ENCODE measurements around the gene SORBS1. TPM values are rescaled to one million over a fixed set of nuclear protein-coding genes. Genes with fewer than 3 reads are reported as not detected.
A peak's percentile ranks its signal among the peaks of the same experiment; 100 is the strongest.

Gene SORBS1
- total and polyA plus RNA-seq, 12 donors, result 140 to 1,253 (median 1,042) TPM

- Histone ChIP-seq H3K27me3 (no peaks in the 10 kb centered on the region), H3K27ac (peak overlapping the region in 8 of 10 donors; percentile 3 to 92 (median 89)), H3K9me3 (no peaks in the 10 kb centered on the region), H3K4me1 (peaks cover 21 to 100% (median 92%) of the 10 kb centered on the region in 9 donors), H3K36me3 (peaks cover 0 to 4% (median 0%) of the 10 kb centered on the region in 9 donors), H3K4me3 (no peak overlapping the region)
- DNase-seq, result no peak
- intact Hi-C loops (cut with DNase I), result no loop called here
- no peak for TF ChIP-seq CTCF (IDR thresholded peaks at IDR 0.05)
- no peak for ATAC-seq
- 86 to 97% methylated on average over 4 of the region's 4 CpGs for WGBS, 2 donors
Measured at GRCh38 chr10:95537542-95537927, 23.6 kb downstream of the SORBS1 start.

- Histone ChIP-seq H3K36me3 (peaks cover 0 to 4% (median 0%) of the 10 kb centered on the region in 9 donors), H3K27ac (peak overlapping the region in 8 of 10 donors; percentile 49 to 92 (median 89)), H3K4me3 (no peak overlapping the region), H3K27me3 (no peaks in the 10 kb centered on the region), H3K4me1 (peaks cover 20 to 100% (median 93%) of the 10 kb centered on the region in 9 donors), H3K9me3 (no peaks in the 10 kb centered on the region)
- DNase-seq (no peak), ATAC-seq (no peak)
- 86 to 89% methylated on average over 8 of the region's 8 CpGs for WGBS, 2 donors
- TF ChIP-seq CTCF (IDR thresholded peaks at IDR 0.05), result no peak
- intact Hi-C loops (cut with DNase I), result no loop called here
Measured at GRCh38 chr10:95536894-95537541, 24.2 kb downstream of the SORBS1 start.

GRCh38 chr10:95536017-95536416 lies 25.2 kb downstream of the SORBS1 start:
- peak in 6 of 8 donors; percentile 14 to 46 (median 33) for ATAC-seq

DNA sequence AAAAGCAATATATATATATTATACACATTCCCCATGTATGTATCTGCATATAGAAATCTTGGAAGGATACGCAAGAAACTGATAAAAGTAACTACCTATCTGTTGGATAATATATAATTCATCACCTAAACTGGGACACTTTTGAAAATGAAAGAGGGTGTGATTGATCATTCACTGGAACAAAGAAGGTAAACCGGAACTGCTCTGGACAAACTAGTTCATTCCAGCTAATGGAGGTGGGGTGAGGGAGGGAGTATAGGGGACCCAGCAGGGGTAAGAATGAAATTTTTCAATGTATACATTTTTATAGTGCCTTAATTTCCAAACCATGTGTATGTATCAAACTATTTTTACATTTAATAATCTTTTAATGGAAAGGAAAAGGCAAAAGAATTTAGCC lies 25.6 kb downstream of the SORBS1 start:
- Histone ChIP-seq H3K9me3 (no peaks in the 10 kb centered on the region), H3K36me3 (peaks cover 0 to 4% (median 0%) of the 10 kb centered on the region in 9 donors), H3K27me3 (no peaks in the 10 kb centered on the region), H3K4me3 (no peak overlapping the region), H3K27ac (peak overlapping the region; percentile 23 to 92 (median 86)), H3K4me1 (peaks cover 20 to 100% (median 93%) of the 10 kb centered on the region in 9 donors)
- 70 to 87% methylated on average over 2 of the region's 2 CpGs for WGBS, 2 donors
- ATAC-seq (no peak), DNase-seq (no peak)
- intact Hi-C loops (cut with DNase I), result no loop called here
- TF ChIP-seq CTCF (IDR thresholded peaks at IDR 0.05), result no peak

More at GRCh38 chr10:95536017-95536416, 25.2 kb downstream of the SORBS1 start:
- DNase-seq, result no peak
- 29 to 36% methylated on average over 8 of the region's 8 CpGs for WGBS, 2 donors
- intact Hi-C loops (cut with DNase I), result no loop called here
- H3K4me3 ChIP-seq, result no peak overlapping the region
- H3K27ac ChIP-seq, result peak overlapping the region; percentile 23 to 92 (median 86)
- peaks cover 20 to 100% (median 93%) of the 10 kb centered on the region in 9 donors for H3K4me1 ChIP-seq
- no peaks in the 10 kb centered on the region for H3K27me3 ChIP-seq
- H3K36me3 ChIP-seq, result peaks cover 0 to 4% (median 0%) of the 10 kb centered on the region in 9 donors
- no peak for TF ChIP-seq CTCF (IDR thresholded peaks at IDR 0.05)
- no peaks in the 10 kb centered on the region for H3K9me3 ChIP-seq
